HCT116 (cell line): ENCODE results near the gene IMMP2L. TPM values are rescaled to one million over a fixed set of nuclear protein-coding genes. Genes with fewer than 3 reads are reported as not detected.

ENCODE experiments used
- ATAC-seq: fragments of 200-7000 bp; cut with Tn5 transposase; 2 replicates; pipeline ENCODE4 v1.9.1; 2020; ENCODE audit warnings: mild to moderate bottlenecking, moderate library complexity
- BruUV-seq: library from RNA; stranded (reverse); fragments of 400-500 nt; replicated peaks from 2 replicates; lab custom pipeline; 2021; lab: Mats Ljungman, UMichigan
- CTCF ChIA-PET: fragments of 300-600 bp; sonication (Branson Sonifier 250); formaldehyde crosslinking; loops from one replicate; lab custom pipeline; 2021; ENCODE audit warnings: antibody characterized with exemption; lab: Charles Lee
- POLR2A ChIA-PET: fragments of 300-600, 350-600 bp; sonication (Branson Sonifier 250); formaldehyde crosslinking; loops from one replicate; lab custom pipeline; 2021; ENCODE audit warnings: antibody characterized with exemption; lab: Charles Lee
- RAD21 ChIA-PET, 2 experiments: fragments of 300-600 bp; sonication (Branson Sonifier 250); formaldehyde crosslinking; loops; one replicate each; lab custom pipeline; 2023; ENCODE audit warnings: low total read pairs in 2 of 2; ENCODE audit not compliant: uncharacterized antibody in 2 of 2, unreplicated experiment in 2 of 2, low non-redundant PET in 1 of 2; lab: Charles Lee
- DNase-seq: peaks from one replicate; pipeline ENCODE4 v3.0.0-alpha.2; 2010; ENCODE audit warnings: low read depth, low spot score
- H2AFZ ChIP-seq: fragments of 200-600 bp; shearing (Covaris generic), sonication (generic); 2 replicates; pipeline ENCODE4 v1.6.1; 2017; ENCODE audit warnings: low read depth, mixed run types, mixed read lengths, antibody characterized with exemption, low read length; ENCODE audit not compliant: poor library complexity, severe bottlenecking
- H3K27ac ChIP-seq: 2 replicates; pipeline ENCODE4 v1.5.1; 2012; ENCODE audit warnings: low read depth, low read length
- H3K27me3 ChIP-seq: fragments of 200-600 bp; sonication (generic); 2 replicates; pipeline ENCODE4 v1.6.1; 2016; ENCODE audit warnings: mixed run types, low read length, mixed read lengths; ENCODE audit not compliant: insufficient read depth
- H3K36me3 ChIP-seq, 2 experiments: fragments of 200-500 bp in 1 of 2; fragments of 200-600 bp in 1 of 2; sonication (Bioruptor generic) in 1 of 2; sonication (generic) in 1 of 2; 2 replicates each; pipeline versions ENCODE4 v1.5.1 to v1.6.1; 2014 to 2016; ENCODE audit warnings: low read length in 2 of 2, inconsistent platforms in 1 of 2, mixed read lengths in 1 of 2, mixed run types in 1 of 2; ENCODE audit not compliant: insufficient read depth in 2 of 2, control insufficient read depth in 1 of 2
- H3K4me1 ChIP-seq, 2 experiments: fragments of 200-600 bp in 1 of 2; sonication (generic) in 1 of 2; 2 replicates each; pipeline versions ENCODE4 v1.5.1 to v1.6.1; 2012 to 2017; ENCODE audit warnings: low read length in 2 of 2, inconsistent platforms in 1 of 2, mild to moderate bottlenecking in 1 of 2, mixed read lengths in 1 of 2, mixed run types in 1 of 2, moderate library complexity in 1 of 2; ENCODE audit not compliant: insufficient read depth in 2 of 2, control insufficient read depth in 1 of 2
- H3K4me2 ChIP-seq: fragments of 200-600 bp; sonication (generic); 2 replicates; pipeline ENCODE4 v1.6.1; 2017; ENCODE audit warnings: mixed run types, low read length, mixed read lengths
- H3K4me3 ChIP-seq, 2 experiments: fragments of 200-600 bp in 1 of 2; sonication (generic) in 1 of 2; replicated peaks in 1 of 2; 2 replicates each; pipeline ENCODE4 v1.5.1; 2011 to 2016; ENCODE audit warnings: low read length in 2 of 2, control low read depth in 1 of 2, low read depth in 1 of 2, mild to moderate bottlenecking in 1 of 2, mixed read lengths in 1 of 2, mixed run types in 1 of 2
- H3K79me2 ChIP-seq: fragments of 200-600 bp; sonication (generic); 2 replicates; pipeline ENCODE4 v1.6.1; 2017; ENCODE audit warnings: mild to moderate bottlenecking, mixed run types, low read length, moderate library complexity, mixed read lengths; ENCODE audit not compliant: insufficient read depth
- H3K9ac ChIP-seq: fragments of 200-600 bp; sonication (generic); 2 replicates; pipeline ENCODE4 v1.6.1; 2016; ENCODE audit warnings: low read length, mixed read lengths
- H3K9me2 ChIP-seq: fragments of 200-600 bp; sonication (generic), shearing (Covaris generic); 2 replicates; pipeline ENCODE4 v1.6.1; 2017; ENCODE audit warnings: mixed run types, mild to moderate bottlenecking, moderate library complexity; ENCODE audit not compliant: insufficient read depth
- H3K9me3 ChIP-seq, 2 experiments: fragments of 200-500 bp in 1 of 2; fragments of 200-600 bp in 1 of 2; sonication (Bioruptor generic) in 1 of 2; sonication (generic) in 1 of 2; 2 replicates each; pipeline ENCODE4 v1.6.1; 2014 to 2017; ENCODE audit warnings: low read length in 2 of 2, mixed read lengths in 2 of 2, inconsistent platforms in 1 of 2, low read depth in 1 of 2, mild to moderate bottlenecking in 1 of 2, mixed run types in 1 of 2, moderate library complexity in 1 of 2; ENCODE audit not compliant: control insufficient read depth in 1 of 2, insufficient read depth in 1 of 2
- H4K20me1 ChIP-seq: fragments of 200-600 bp; sonication (generic), shearing (Covaris generic); 2 replicates; pipeline ENCODE4 v1.6.1; 2017; ENCODE audit warnings: mixed run types, mild to moderate bottlenecking, moderate library complexity; ENCODE audit not compliant: insufficient read depth
- CBX3 ChIP-seq: IDR thresholded peaks from 2 replicates; pipeline ENCODE4 v1.6.1; 2012; ENCODE audit warnings: low read depth
- CEBPB ChIP-seq: IDR thresholded peaks from 2 replicates; pipeline ENCODE4 v1.6.1; 2012; ENCODE audit warnings: low read depth
- ELF1 ChIP-seq: IDR thresholded peaks from 2 replicates; pipeline ENCODE4 v1.6.1; 2012; ENCODE audit warnings: low read depth, borderline replicate concordance
- FOSL1 ChIP-seq: IDR thresholded peaks from 2 replicates; pipeline ENCODE4 v1.6.1; 2012; ENCODE audit warnings: low read depth
- JUND ChIP-seq: IDR thresholded peaks from 2 replicates; pipeline ENCODE4 v1.6.1; 2012
- RAD21 ChIP-seq: IDR thresholded peaks from 2 replicates; pipeline ENCODE4 v1.6.1; 2012; ENCODE audit warnings: low read depth, mild to moderate bottlenecking
- REST ChIP-seq: IDR thresholded peaks from 2 replicates; pipeline ENCODE4 v1.6.1; 2012; ENCODE audit warnings: low read depth
- SP1 ChIP-seq: IDR thresholded peaks from 2 replicates; pipeline ENCODE4 v1.6.1; 2012; ENCODE audit warnings: low read depth
- intact Hi-C: fragments of 100-400 bp; cut with micrococcal nuclease; formaldehyde crosslinking; loops from 2 replicates; pipeline ENCODE4 v1.10.0; 2022
- total RNA-seq: library from RNA; stranded (reverse); gene quantifications from one replicate; pipeline ENCODE4 v1.2.1, GENCODE V29; 2021; ENCODE audit not compliant: unreplicated experiment

The IMMP2L gene
- total RNA-seq, 1 experiment from 2014 or later = 21.1 TPM

- H4K20me1 ChIP-seq = no peaks in the 10 kb centered on the region
- ChIA-PET CTCF (no interaction called here), POLR2A (no interaction called here), RAD21 (no interaction called here)
- H3K36me3 ChIP-seq = no peaks in the 10 kb centered on the region
- H3K9ac ChIP-seq = no peak overlapping the region
- H3K79me2 ChIP-seq = no peaks in the 10 kb centered on the region
- no peaks in the 10 kb centered on the region for H3K9me3 ChIP-seq
- H3K4me3 ChIP-seq = no peak overlapping the region
- no peak overlapping the region for H2AFZ ChIP-seq
- TF ChIP-seq JUND (no peak), SP1 (no peak), FOSL1 (peak; percentile 28; the same call in 1 of the 2 replicates), CEBPB (peak; percentile 74), CBX3 (no peak)
- no peak overlapping the region for H3K4me2 ChIP-seq
- H3K27ac ChIP-seq = no peak overlapping the region
- H3K4me1 ChIP-seq = peaks cover 23% of the 10 kb centered on the region in 2 experiments
- DNase-seq (no peak), ATAC-seq (peak; percentile 44)
- H3K9me2 ChIP-seq = no peaks in the 10 kb centered on the region
- intact Hi-C loops = no loop called here
- no TSS peak for BruUV-seq
- no peaks in the 10 kb centered on the region for H3K27me3 ChIP-seq
Measured at GRCh38 chr7:111364413-111364812, 197.9 kb downstream of the IMMP2L start.

DNA sequence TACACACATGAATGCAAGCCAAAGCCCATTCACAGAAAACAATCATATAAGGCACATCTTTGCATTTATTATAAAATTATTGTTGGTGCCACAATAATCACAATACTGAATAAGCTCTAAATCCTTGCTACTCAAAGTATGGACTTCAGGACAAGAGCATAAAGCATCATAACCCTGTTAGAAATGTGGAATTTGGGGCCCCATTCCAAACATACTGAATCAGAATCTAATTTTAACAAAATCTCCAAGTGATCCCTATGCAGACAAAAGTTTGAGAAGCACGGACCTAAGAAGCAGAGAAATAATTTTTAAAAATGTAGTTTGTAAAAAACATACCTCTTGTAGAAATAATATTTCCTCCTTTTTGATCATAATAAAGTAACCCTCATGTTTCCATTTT is 199.2 kb downstream of the IMMP2L start:
- no peak overlapping the region for H3K4me3 ChIP-seq
- peaks cover 23% of the 10 kb centered on the region in 2 experiments for H3K4me1 ChIP-seq
- no peak for ATAC-seq
- H3K27ac ChIP-seq = no peak overlapping the region
- H3K9ac ChIP-seq = no peak overlapping the region
- ChIA-PET CTCF (no interaction called here), POLR2A (no interaction called here), RAD21 (no interaction called here)
- peak overlapping the region; percentile 34 for H3K4me2 ChIP-seq
- intact Hi-C loops = no loop called here
- H2AFZ ChIP-seq = no peak overlapping the region
- H3K9me3 ChIP-seq = no peaks in the 10 kb centered on the region
- DNase-seq = no peak
- no peaks in the 10 kb centered on the region for H4K20me1 ChIP-seq
- TF ChIP-seq ELF1 (no peak), SP1 (no peak), REST (no peak), RAD21 (no peak)
- no peaks in the 10 kb centered on the region for H3K79me2 ChIP-seq
- H3K36me3 ChIP-seq = no peaks in the 10 kb centered on the region
- no TSS peak for BruUV-seq
- no peaks in the 10 kb centered on the region for H3K9me2 ChIP-seq
- H3K27me3 ChIP-seq = no peaks in the 10 kb centered on the region
